ENCODE measurements around the gene AKT1. TPM values are rescaled to one million over a fixed set of nuclear protein-coding genes. Genes with fewer than 3 reads are reported as not detected.

AKT1 gene
- total RNA-seq, 1 donor from 2014 or later: 133 TPM

GRCh38 chr14:104774453-104775072 lies 21.0 kb downstream of the AKT1 start:
- intact Hi-C loops (cut with micrococcal nuclease): no loop called here

GRCh38 chr14:104773505-104774452 lies 21.8 kb downstream of the AKT1 start:
- intact Hi-C loops (cut with micrococcal nuclease): no loop called here

GRCh38 chr14:104772707-104773504 lies 22.6 kb downstream of the AKT1 start:
- intact Hi-C loops (cut with micrococcal nuclease): no loop called here

- intact Hi-C loops (cut with micrococcal nuclease): no loop called here
Observed at GRCh38 chr14:104771918-104772706, 23.4 kb downstream of the AKT1 start.

GRCh38 chr14:104771374-104771773 lies 24.2 kb downstream of the AKT1 start:
- intact Hi-C loops (cut with micrococcal nuclease): no loop called here

- intact Hi-C loops (cut with micrococcal nuclease): no loop called here
Observed at GRCh38 chr14:104770851-104771272, 24.7 kb downstream of the AKT1 start.

GRCh38 chr14:104770072-104770579 lies 25.4 kb downstream of the AKT1 start:
- intact Hi-C loops (cut with micrococcal nuclease): no loop called here

GRCh38 chr14:104769324-104770071 lies 26.1 kb downstream of the AKT1 start:
- intact Hi-C loops (cut with micrococcal nuclease): loop anchor here (2.0 to 5.0 kb wide), 2 partner anchors 31 to 98 kb away; partner anchors contain the start of genes CEP170B and ZBTB42

- intact Hi-C loops (cut with micrococcal nuclease): loop anchor here (1.0 to 5.0 kb wide), 5 partner anchors 16 to 108 kb away; partner anchors contain the start of genes CEP170B and ZBTB42
Observed at GRCh38 chr14:104768437-104769323, 26.9 kb downstream of the AKT1 start.

GRCh38 chr14:104767634-104767918 lies 28.0 kb downstream of the AKT1 start:
- intact Hi-C loops (cut with micrococcal nuclease): loop anchor here (5.0 kb wide), 1 partner anchor 100 kb away; the partner anchor contains the start of gene CEP170B

- intact Hi-C loops (cut with micrococcal nuclease): loop anchor here (5.0 kb wide), 1 partner anchor 100 kb away; the partner anchor contains the start of gene CEP170B
Observed at GRCh38 chr14:104766863-104767633, 28.5 kb downstream of the AKT1 start.

GRCh38 chr14:104766256-104766862 lies 29.2 kb downstream of the AKT1 start:
- intact Hi-C loops (cut with micrococcal nuclease): loop anchor here (5.0 kb wide), 1 partner anchor 101 kb away; the partner anchor contains the start of gene CEP170B

- intact Hi-C loops (cut with micrococcal nuclease): loop anchor here (5.0 kb wide), 1 partner anchor 102 kb away; the partner anchor contains the start of gene CEP170B
Observed at GRCh38 chr14:104765517-104765916, 30.0 kb downstream of the AKT1 start.

GRCh38 chr14:104758981-104759969 lies 36.3 kb downstream of the AKT1 start:
- intact Hi-C loops (cut with micrococcal nuclease): loop anchor here (10.0 kb wide), 1 partner anchor 1814 kb away; no protein-coding TSS in a partner anchor

GRCh38 chr14:104757681-104758392 lies 37.7 kb downstream of the AKT1 start:
- intact Hi-C loops (cut with micrococcal nuclease): loop anchor here (10.0 kb wide), 1 partner anchor 1813 kb away; no protein-coding TSS in a partner anchor

All from T-helper 1 cell treated with Interleukin-12 subunit alpha and Interleukin-12 subunit beta and Interleukin-4 antibody, amounts not matched to agents 30 ng/mL and 1 ng/mL, for 36 hours (primary cell).